HepG2 (cell line): ENCODE results near the gene IPO8. TPM values are rescaled to one million over a fixed set of nuclear protein-coding genes. Genes with fewer than 3 reads are reported as not detected.
A peak's percentile ranks its signal among the peaks of the same experiment; 100 is the strongest.

Source experiments
- ATAC-seq: fragments of 200-7000 bp; cut with Tn5 transposase; 3 replicates; pipeline ENCODE4 v1.9.1; 2020; ENCODE audit warnings: mild to moderate bottlenecking, moderate library complexity
- BruUV-seq: library from RNA; stranded (reverse); fragments of 400-500 nt; replicated peaks from 2 replicates; lab custom pipeline; 2021; lab: Mats Ljungman, UMichigan
- CTCF ChIA-PET: fragments of 300-600 bp; formaldehyde crosslinking; extraction: SDS; loops from one replicate; lab custom pipeline; 2021; ENCODE audit warnings: low total read pairs, inconsistent platforms, low intra/inter-chr PET ratio; lab: Yijun Ruan, JAX
- POLR2A ChIA-PET: fragments of 350-600 bp; sonication (Branson Sonifier 250); formaldehyde crosslinking; loops from one replicate; lab custom pipeline; 2020; ENCODE audit warnings: antibody characterized with exemption, inconsistent platforms; lab: Yijun Ruan, JAX
- DNase-seq: peaks from one replicate; pipeline ENCODE4 v3.0.0-alpha.2; 2015; ENCODE audit warnings: low spot score
- FAIRE-seq: peaks from 3 replicates; lab custom pipeline; 2011; peaks lifted over from hg19 to GRCh38; lab: Jason Lieb, UNC
- H2AFZ ChIP-seq: one replicate; pipeline ENCODE4 v1.6.1; 2011; ENCODE audit warnings: low read length, inconsistent platforms
- H3K27ac ChIP-seq: fragments of 300-600 bp; 3 replicates; pipeline ENCODE4 v1.8.0; 2011; ENCODE audit warnings: mixed run types, mild to moderate bottlenecking, mixed read lengths, low read length, inconsistent platforms; ENCODE audit not compliant: insufficient read depth; ENCODE audit errors: extremely low read length
- H3K27me3 ChIP-seq, 2 experiments: fragments of 200-600 bp in 1 of 2; 2 replicates in 1 of 2; 3 replicates in 1 of 2; pipeline versions ENCODE4 v1.6.0 to v1.8.0; 2011; ENCODE audit warnings: low read length in 2 of 2, mild to moderate bottlenecking in 2 of 2, moderate library complexity in 2 of 2, inconsistent platforms in 1 of 2; ENCODE audit not compliant: insufficient read depth in 2 of 2, control insufficient read depth in 1 of 2
- H3K36me3 ChIP-seq, 2 experiments: fragments of 200-600 bp in 1 of 2; replicated peaks in 1 of 2; 2 replicates in 1 of 2; 3 replicates in 1 of 2; pipeline versions ENCODE4 v1.5.1 to v1.8.0; 2011; ENCODE audit warnings: low read length in 2 of 2, inconsistent platforms in 1 of 2; ENCODE audit not compliant: insufficient read depth in 2 of 2, control insufficient read depth in 1 of 2
- H3K4me1 ChIP-seq: 2 replicates; pipeline ENCODE4 v1.5.1; 2012; ENCODE audit warnings: low read length, inconsistent platforms; ENCODE audit not compliant: insufficient read depth
- H3K4me2 ChIP-seq: 2 replicates; pipeline ENCODE4 v1.6.0; 2011; ENCODE audit warnings: low read depth, low read length, inconsistent platforms
- H3K4me3 ChIP-seq, 3 experiments: fragments of 200-600 bp in 1 of 3; sonication (generic), shearing (Covaris generic) in 1 of 3; replicated peaks in 1 of 3; 2 replicates each; pipeline ENCODE4 v1.5.1; 2011 to 2016; ENCODE audit warnings: low read length in 3 of 3, inconsistent platforms in 2 of 3, low read depth in 2 of 3, mild to moderate bottlenecking in 2 of 3, control low read depth in 1 of 3, mixed read lengths in 1 of 3; ENCODE audit not compliant: insufficient read depth in 1 of 3
- H3K79me2 ChIP-seq: one replicate; pipeline ENCODE4 v1.6.1; 2011; ENCODE audit warnings: low read length, inconsistent platforms; ENCODE audit not compliant: insufficient read depth
- H3K9ac ChIP-seq: 2 replicates; pipeline ENCODE4 v1.6.0; 2011; ENCODE audit warnings: mild to moderate bottlenecking, low read depth, low read length, inconsistent platforms; ENCODE audit not compliant: insufficient read depth
- H3K9me3 ChIP-seq: 2 replicates; pipeline ENCODE4 v1.5.1; 2012; ENCODE audit warnings: mild to moderate bottlenecking, low read length
- H4K20me1 ChIP-seq: 2 replicates; pipeline ENCODE4 v1.6.0; 2011; ENCODE audit warnings: inconsistent platforms, mild to moderate bottlenecking, low read length, moderate library complexity; ENCODE audit not compliant: insufficient read depth
- JUNB ChIP-seq: sonication (generic); formaldehyde crosslinking; IDR thresholded peaks from 2 replicates; pipeline ENCODE4 v1.8.0; 2022; ENCODE audit warnings: missing genetic modification reagents, mild to moderate bottlenecking, borderline replicate concordance
- KDM5A ChIP-seq: fragments of 200-600 bp; sonication (generic); IDR thresholded peaks from 2 replicates; pipeline ENCODE4 v1.7.0; 2018; ENCODE audit warnings: antibody characterized with exemption, mild to moderate bottlenecking, low read length, borderline replicate concordance
- MZF1 ChIP-seq: sonication (generic); formaldehyde crosslinking; IDR thresholded peaks from 2 replicates; pipeline ENCODE4 v1.8.1; 2023; ENCODE audit warnings: mild to moderate bottlenecking, missing genetic modification reagents, borderline replicate concordance
- RORA ChIP-seq: sonication (generic); formaldehyde crosslinking; IDR thresholded peaks from 2 replicates; pipeline ENCODE4 v1.5.0; 2020; ENCODE audit warnings: mild to moderate bottlenecking, missing genetic modification reagents, moderate library complexity
- SNAI1 ChIP-seq: sonication (generic); formaldehyde crosslinking; IDR thresholded peaks from 2 replicates; pipeline ENCODE4 v1.5.0; 2020; ENCODE audit warnings: mild to moderate bottlenecking, missing genetic modification reagents, borderline replicate concordance
- SNAPC4 ChIP-seq: sonication (generic); formaldehyde crosslinking; IDR thresholded peaks from 2 replicates; pipeline ENCODE4 v1.4.0; 2020; ENCODE audit warnings: mild to moderate bottlenecking, missing genetic modification reagents
- ZNF101 ChIP-seq: sonication (generic); formaldehyde crosslinking; IDR thresholded peaks from 2 replicates; pipeline ENCODE4 v1.4.0; 2020; ENCODE audit warnings: mild to moderate bottlenecking, low read depth, missing genetic modification reagents, borderline replicate concordance
- ZNF12 ChIP-seq: sonication (generic); formaldehyde crosslinking; IDR thresholded peaks from 2 replicates; pipeline ENCODE4 v1.5.0; 2020; ENCODE audit warnings: missing genetic modification reagents
- ZNF274 ChIP-seq: sonication (generic); formaldehyde crosslinking; IDR thresholded peaks from 2 replicates; pipeline ENCODE4 v1.5.1; 2020; ENCODE audit warnings: mild to moderate bottlenecking, missing genetic modification reagents
- ZNF350 ChIP-seq: sonication (generic); formaldehyde crosslinking; IDR thresholded peaks from 2 replicates; pipeline ENCODE4 v1.4.0; 2020; ENCODE audit warnings: mild to moderate bottlenecking, low read depth, missing genetic modification reagents, borderline replicate concordance
- ZNF414 ChIP-seq: sonication (generic); formaldehyde crosslinking; IDR thresholded peaks from 2 replicates; pipeline ENCODE4 v1.5.0; 2020; ENCODE audit warnings: missing genetic modification reagents
- ZZZ3 ChIP-seq: sonication (generic); formaldehyde crosslinking; IDR thresholded peaks from 2 replicates; pipeline ENCODE4 v1.4.0; 2020; ENCODE audit warnings: missing genetic modification reagents, mild to moderate bottlenecking, borderline replicate concordance
- WGBS: methylation state at CpG from one replicate; pipeline ENCODE4 v1.1.6; 2017; ENCODE audit warnings: low lambda C conversion rate; 5-methylcytosine and 5-hydroxymethylcytosine counted together
- in situ Hi-C: cut with HindIII; loops from 2 replicates; pipeline ENCODE4 v1.10.0; 2017; ENCODE audit warnings: low pct_unique_long_range_greater_than_20kb; ENCODE audit not compliant: extremely low pct_ligation_motif_present
- intact Hi-C: fragments of 100-400 bp; cut with micrococcal nuclease; formaldehyde crosslinking; loops from one replicate; pipeline ENCODE4 v1.10.0; 2022; ENCODE audit not compliant: unreplicated experiment
- polyA plus RNA-seq, 8 experiments: library from polyadenylated mRNA; depleted of rRNA in 3 of 8; stranded (reverse) in 7 of 8; unstranded in 1 of 8; fragments of >200 nt; fragmentation: Illumina TruSeq in 4 of 8; extraction: Trizol in 4 of 8; gene quantifications; 2 replicates each; pipeline versions ENCODE4 v1.2.1 to v1.2.3, GENCODE V29; 2011 to 2016; ENCODE audit warnings: low read depth in 4 of 8, missing spikeins in 1 of 8, mixed read lengths in 1 of 8; ENCODE audit not compliant: insufficient read depth in 1 of 8
- total RNA-seq, 5 experiments: library from RNA; depleted of rRNA; stranded (reverse); fragments of >200 nt; fragmentation: Illumina TruSeq; extraction: Trizol; gene quantifications; 2 replicates each; pipeline ENCODE4 v1.2.3, GENCODE V29; 2016; ENCODE audit warnings: low read depth in 1 of 5

IPO8 gene
- total and polyA plus RNA-seq, 2 of the 13 experiments (the other 11 are each of a cell fraction or from before 2014, with no cell fraction given) = 6.3 to 21.8 TPM

- Histone ChIP-seq H4K20me1 (no peaks in the 10 kb centered on the region; the same call in 1 of the 2 replicates), H3K4me3 (no peak overlapping the region), H3K4me1 (peaks cover 26% of the 10 kb centered on the region), H3K9me3 (no peaks in the 10 kb centered on the region), H2AFZ (no peak overlapping the region), H3K27ac (peak overlapping the region; percentile 36), H3K79me2 (peaks cover 24% of the 10 kb centered on the region), H3K36me3 (peaks cover 2 to 11% of the 10 kb centered on the region in 2 experiments; a peak in 4 of 5 replicates), H3K9ac (no peak overlapping the region), H3K4me2 (no peak overlapping the region), H3K27me3 (no peaks in the 10 kb centered on the region; a peak in 1 of 5 replicates)
- TF ChIP-seq ZNF274 (CRISPR knock-in tag) (no peak), ZNF12 (CRISPR knock-in tag) (no peak), JUNB (CRISPR knock-in tag) (no peak), RORA (no peak)
- ATAC-seq = no peak
- POLR2A ChIA-PET = no interaction called here
- peak; percentile 8 for DNase-seq
- intact Hi-C loops (no loop called here), in situ Hi-C loops (no loop called here)
- FAIRE-seq = no peak
- WGBS = 86% methylated on average over 2 of the region's 2 CpGs
- no TSS peak for BruUV-seq
- CTCF ChIA-PET = no interaction called here
Measured at GRCh38 chr12:30687265-30687986, 8.2 kb downstream of the IPO8 start.

GRCh38 chr12:30679241-30679640, 16.4 kb downstream of the IPO8 start:
- peaks cover 1 to 28% of the 10 kb centered on the region in 2 experiments; a peak in 4 of 5 replicates for H3K36me3 ChIP-seq
- no peak overlapping the region for H3K4me2 ChIP-seq
- no peaks in the 10 kb centered on the region for H3K27me3 ChIP-seq
- H3K4me1 ChIP-seq = no peaks in the 10 kb centered on the region
- in situ Hi-C loops (no loop called here), intact Hi-C loops (no loop called here)
- POLR2A ChIA-PET = no interaction called here
- H2AFZ ChIP-seq = no peak overlapping the region
- FAIRE-seq (no peak), DNase-seq (no peak), ATAC-seq (no peak)
- no peak overlapping the region for H3K9ac ChIP-seq
- CTCF ChIA-PET = no interaction called here
- no TSS peak for BruUV-seq
- no peaks in the 10 kb centered on the region for H3K9me3 ChIP-seq
- no peaks in the 10 kb centered on the region for H3K79me2 ChIP-seq
- 97% methylated on average over 1 of the region's 1 CpG for whole genome bisulfite sequencing
- no peak for TF ChIP-seq ZNF414
- no peak for TF ChIP-seq SNAPC4 (CRISPR knock-in tag)
- no peak for TF ChIP-seq MZF1 (CRISPR knock-in tag)
- TF ChIP-seq ZNF350 = no peak
- no peak for TF ChIP-seq ZZZ3 (CRISPR knock-in tag)
- TF ChIP-seq ZNF101 (CRISPR knock-in tag) = no peak
- no peak for TF ChIP-seq SNAI1 (CRISPR knock-in tag)
- TF ChIP-seq KDM5A = no peak
- no peak overlapping the region for H3K27ac ChIP-seq
- H3K4me3 ChIP-seq = no peak overlapping the region
- no peaks in the 10 kb centered on the region for H4K20me1 ChIP-seq
